Heart left ventricle (tissue), 16 donors: ENCODE measurements around the gene PNLIPRP3. TPM values are rescaled to one million over a fixed set of nuclear protein-coding genes. Genes with fewer than 3 reads are reported as not detected.

ENCODE experiments used
- ATAC-seq, 4 donors: fragments of 200-7000 bp; cut with Tn5 transposase; one replicate each; pipeline ENCODE4 v1.9.1; 2020 to 2022; ENCODE audit warnings: moderate library complexity in 4 of 4, mild to moderate bottlenecking in 3 of 4, moderate number of reproducible peaks in 1 of 4
- DNase-seq, 5 donors: peaks; one replicate each; pipeline ENCODE4 v3.0.0-alpha.2; 2020
- H3K27ac ChIP-seq, 12 donors: fragments of 200-600 bp; sonication (generic) in 4 of 12; one replicate each; pipeline versions ENCODE4 v1.5.0 to v1.8.0; 2016 to 2022; ENCODE audit warnings: mild to moderate bottlenecking in 2 of 12
- H3K27me3 ChIP-seq, 9 donors: fragments of 200-600 bp; sonication (generic) in 2 of 9; one replicate each; pipeline versions ENCODE4 v1.5.1 to v1.8.0; 2016 to 2022; ENCODE audit warnings: mild to moderate bottlenecking in 3 of 9
- H3K36me3 ChIP-seq, 9 donors: fragments of 200-600 bp; sonication (generic) in 2 of 9; one replicate each; pipeline versions ENCODE4 v1.5.0 to v1.8.0; 2018 to 2022; ENCODE audit warnings: mild to moderate bottlenecking in 2 of 9
- H3K4me1 ChIP-seq, 12 donors: fragments of 200-600 bp; sonication (generic) in 4 of 12; one replicate each; pipeline versions ENCODE4 v1.5.0 to v1.8.0; 2016 to 2022; ENCODE audit warnings: mild to moderate bottlenecking in 3 of 12
- H3K4me3 ChIP-seq, 12 donors: fragments of 200-600 bp; sonication (generic) in 4 of 12; one replicate each; pipeline versions ENCODE4 v1.5.0 to v1.8.0; 2017 to 2022; ENCODE audit warnings: mild to moderate bottlenecking in 9 of 12, moderate library complexity in 4 of 12
- H3K9me3 ChIP-seq, 12 donors: fragments of 200-600 bp; sonication (generic) in 4 of 12; one replicate each; pipeline versions ENCODE4 v1.5.0 to v1.8.0; 2016 to 2022; ENCODE audit warnings: mild to moderate bottlenecking in 1 of 12
- POLR2A ChIP-seq, 2 donors: fragments of 450-650 bp; IDR thresholded peaks; one replicate each; pipeline ENCODE4 v1.6.1; 2017; ENCODE audit warnings: antibody characterized with exemption in 2 of 2, mild to moderate bottlenecking in 2 of 2, moderate library complexity in 2 of 2
- WGBS, 4 donors: extraction: QIAGEN DNeasy Blood & Tissue Kit in 2 of 4; methylation state at CpG; one replicate each; pipeline versions ENCODE4 v1.1.5 to v1.1.7; 2013 to 2018; 5-methylcytosine and 5-hydroxymethylcytosine counted together
- intact Hi-C, 10 donors: fragments of 100-400 bp; cut with DNase I; formaldehyde crosslinking; loops; one replicate each; pipeline versions ENCODE4 v1.11.1 to v1.14.2; 2022
- polyA plus RNA-seq, 2 donors: library from polyadenylated mRNA; stranded (reverse); fragments of 200-250 nt; gene quantifications; one replicate each; pipeline ENCODE4 v1.2.3, GENCODE V29; 2013
- total RNA-seq, 9 donors: library from RNA; depleted of rRNA in 2 of 9; stranded (reverse); fragments of >200 nt in 2 of 9; fragmentation: NEBNext Ultra II Directional in 3 of 9; extraction: Animal tissue kit (Norgen Biotek cat#: 25700) in 3 of 9; gene quantifications; one replicate each; pipeline versions ENCODE4 v1.1.0 to v1.2.4, GENCODE V29; 2016 to 2023
- TF ChIP-seq, protein P1 (sequence below), 12 donors: fragments of 200-600 bp; sonication (generic) in 4 of 12; IDR thresholded peaks; one replicate each; pipeline versions ENCODE4 v1.5.0 to v1.8.0; 2018 to 2022; ENCODE audit warnings: antibody characterized with exemption in 12 of 12, mild to moderate bottlenecking in 5 of 12
- donor health status: ischemic (EF 13 %, LVEDD 7.1; RV severe dilation, severe dysfunction).
- donor health status: healthy with polysubstance abuse.
- donor health status: DM: no; HTN: yes; CAD: no.
- donor health status: DM: no; HTN: no; CAD: no.
- donor health status: ischemic (EF 25% LVEDD 6.9; RV normal size, moderate dysfunction).
- donor health status: ischemic (EF 25% LVEDD 5.7; RV mildly dilated, moderate dysfunction).
- donor health status: healthy.
- donor health status: DM: yes; HTN: yes; CAD: no.
- donor health status: ischemic (EF 35%, LVEDD 5.7; RV mildly dilated, moderate dysfunction).
- donor health status: nonischemic (EF 11% LVEDD 7.7; RV severe dilation, severe dysfunction).
- donor health status: DM: yes; HTN: yes; CAD: no.
- donor health status: PGD.
- donor health status: ischemic (EF 29% LVEDD 5.4; RV normal size, mild dysfunction).
- donor health status: nonischemic (EF 23%, LVEDD 6.1; RV moderate dilation, normal function).

Gene PNLIPRP3
- total and polyA plus RNA-seq, 11 donors = not detected

DNA sequence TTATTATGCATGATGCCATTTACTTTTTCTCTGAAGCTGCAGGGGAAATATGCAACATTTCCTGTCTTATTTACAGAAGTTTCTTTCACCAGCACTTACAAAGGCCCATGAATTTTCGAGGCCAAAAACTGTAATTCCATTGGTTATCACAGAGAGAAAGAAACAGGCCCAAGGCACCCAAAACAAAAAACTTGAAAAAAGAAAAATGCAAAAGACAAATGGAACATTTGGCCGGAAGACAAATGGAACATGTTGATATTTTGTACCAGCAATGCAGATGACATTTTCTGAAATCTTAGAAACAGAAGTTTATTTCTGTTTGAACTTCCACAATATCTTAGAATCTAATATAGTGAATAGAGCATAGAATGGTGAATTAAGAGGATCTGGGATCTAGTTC, 61.8 kb downstream of the PNLIPRP3 start:
- DNase-seq (no peak), ATAC-seq (no peak)
- WGBS, 4 donors = 70 to 76% (median 74%) methylated on average over 2 of the region's 2 CpGs
- H3K4me3 ChIP-seq = no peak overlapping the region
- no peaks in the 10 kb centered on the region for H3K36me3 ChIP-seq
- H3K4me1 ChIP-seq = no peaks in the 10 kb centered on the region
- peaks cover 0 to 7% (median 0%) of the 10 kb centered on the region in 9 donors for H3K27me3 ChIP-seq
- intact Hi-C loops = no loop called here
- H3K27ac ChIP-seq = no peak overlapping the region
- no peaks in the 10 kb centered on the region for H3K9me3 ChIP-seq
- TF ChIP-seq POLR2A (IDR thresholded peaks at IDR 0.05) = no peak
- TF ChIP-seq, protein P1, sequence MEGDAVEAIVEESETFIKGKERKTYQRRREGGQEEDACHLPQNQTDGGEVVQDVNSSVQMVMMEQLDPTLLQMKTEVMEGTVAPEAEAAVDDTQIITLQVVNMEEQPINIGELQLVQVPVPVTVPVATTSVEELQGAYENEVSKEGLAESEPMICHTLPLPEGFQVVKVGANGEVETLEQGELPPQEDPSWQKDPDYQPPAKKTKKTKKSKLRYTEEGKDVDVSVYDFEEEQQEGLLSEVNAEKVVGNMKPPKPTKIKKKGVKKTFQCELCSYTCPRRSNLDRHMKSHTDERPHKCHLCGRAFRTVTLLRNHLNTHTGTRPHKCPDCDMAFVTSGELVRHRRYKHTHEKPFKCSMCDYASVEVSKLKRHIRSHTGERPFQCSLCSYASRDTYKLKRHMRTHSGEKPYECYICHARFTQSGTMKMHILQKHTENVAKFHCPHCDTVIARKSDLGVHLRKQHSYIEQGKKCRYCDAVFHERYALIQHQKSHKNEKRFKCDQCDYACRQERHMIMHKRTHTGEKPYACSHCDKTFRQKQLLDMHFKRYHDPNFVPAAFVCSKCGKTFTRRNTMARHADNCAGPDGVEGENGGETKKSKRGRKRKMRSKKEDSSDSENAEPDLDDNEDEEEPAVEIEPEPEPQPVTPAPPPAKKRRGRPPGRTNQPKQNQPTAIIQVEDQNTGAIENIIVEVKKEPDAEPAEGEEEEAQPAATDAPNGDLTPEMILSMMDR (IDR thresholded peaks at IDR 0.05) = no peak

DNA sequence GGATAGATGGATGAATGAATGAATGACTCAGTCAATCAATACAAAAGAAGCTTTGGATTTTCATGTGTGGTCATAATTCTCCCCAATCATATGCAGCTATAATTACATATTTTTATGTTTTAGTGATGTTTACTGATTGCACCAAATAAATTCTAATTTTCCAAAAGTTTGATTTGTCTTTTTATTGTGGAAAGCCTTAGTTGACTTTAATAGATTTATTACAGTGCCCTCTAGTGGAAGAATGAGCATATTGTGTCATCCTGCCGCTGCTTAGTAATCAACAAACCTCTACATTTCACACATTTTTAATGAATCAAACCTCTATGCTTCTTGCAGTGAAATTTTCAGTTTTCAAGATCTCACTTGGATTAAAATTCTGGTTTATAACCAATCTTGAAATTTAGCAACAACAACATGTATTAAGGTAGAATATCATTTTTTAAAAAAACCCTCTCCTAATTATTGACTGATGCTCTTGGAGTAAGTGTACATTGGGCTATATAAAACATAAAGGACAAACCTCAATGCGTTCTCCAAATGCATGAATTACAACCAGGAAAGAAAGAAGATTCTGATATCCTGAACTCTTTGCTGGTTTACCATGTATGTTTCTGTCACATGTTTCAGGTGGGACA, 62.5 kb downstream of the PNLIPRP3 start:
- DNase-seq = no peak
- Histone ChIP-seq H3K4me3 (no peak overlapping the region), H3K27ac (no peak overlapping the region), H3K36me3 (no peaks in the 10 kb centered on the region), H3K4me1 (no peaks in the 10 kb centered on the region), H3K9me3 (no peaks in the 10 kb centered on the region), H3K27me3 (peaks cover 0 to 7% (median 0%) of the 10 kb centered on the region in 9 donors)
- no peak for TF ChIP-seq POLR2A (IDR thresholded peaks at IDR 0.05)
- TF ChIP-seq, protein P1 (IDR thresholded peaks at IDR 0.05) = peak; percentile 40 to 70 (median 62)
- WGBS, 4 donors = 8 to 18% (median 11%) methylated on average over 2 of the region's 2 CpGs
- intact Hi-C loops = no loop called here
- no peak for ATAC-seq

DNA sequence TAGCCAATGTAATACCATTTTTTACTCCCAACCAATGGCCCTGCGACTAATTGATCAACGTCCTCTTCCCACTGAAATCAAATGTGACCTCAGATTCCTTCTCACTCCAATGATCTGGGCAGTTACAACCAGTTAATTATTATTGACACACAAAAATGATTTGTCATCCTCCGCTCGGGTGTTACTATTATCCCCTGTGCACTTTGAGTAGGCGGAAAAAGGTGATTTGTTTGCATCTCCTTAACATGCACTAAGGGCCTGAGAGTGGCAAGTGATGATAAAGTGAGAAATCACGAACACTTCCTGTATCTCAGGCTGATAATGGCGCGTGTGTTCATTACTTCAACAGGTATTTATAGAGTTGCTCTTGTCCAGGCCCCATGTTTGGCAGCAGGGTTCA, 77.1 kb downstream of the PNLIPRP3 start:
- intact Hi-C loops = no loop called here
- Histone ChIP-seq H3K4me3 (no peak overlapping the region), H3K4me1 (no peaks in the 10 kb centered on the region), H3K36me3 (no peaks in the 10 kb centered on the region), H3K9me3 (peaks cover 0 to 3% (median 0%) of the 10 kb centered on the region in 12 donors), H3K27me3 (no peaks in the 10 kb centered on the region), H3K27ac (no peak overlapping the region)
- 36 to 41% (median 39%) methylated on average over 8 of the region's 8 CpGs for WGBS, 4 donors
- DNase-seq (no peak), ATAC-seq (no peak)
- TF ChIP-seq, protein P1 (IDR thresholded peaks at IDR 0.05) = no peak
- TF ChIP-seq POLR2A (IDR thresholded peaks at IDR 0.05) = no peak

DNA sequence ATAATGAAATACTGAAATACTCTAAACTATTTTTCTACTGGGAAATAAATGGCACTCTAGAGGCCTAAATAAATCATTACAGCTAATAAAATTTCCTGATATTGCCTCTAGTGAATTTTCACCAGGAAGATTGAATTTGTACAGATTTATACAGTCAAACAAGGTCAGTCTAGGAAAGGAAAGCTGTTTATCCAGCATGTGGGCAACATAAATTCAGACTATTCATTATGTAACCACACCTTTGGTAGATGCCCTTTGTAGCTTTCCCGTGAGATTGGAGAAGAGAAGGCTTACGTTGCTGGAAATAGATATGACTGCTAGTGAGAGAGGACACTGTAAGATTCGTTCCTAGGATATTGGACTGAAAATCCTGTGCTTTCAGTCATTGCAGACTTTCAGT, 82.9 kb downstream of the PNLIPRP3 start:
- Histone ChIP-seq H3K36me3 (no peaks in the 10 kb centered on the region), H3K4me3 (no peak overlapping the region), H3K27me3 (peaks cover 0 to 6% (median 0%) of the 10 kb centered on the region in 9 donors), H3K27ac (no peak overlapping the region), H3K9me3 (no peaks in the 10 kb centered on the region), H3K4me1 (no peaks in the 10 kb centered on the region)
- no peak for TF ChIP-seq POLR2A (IDR thresholded peaks at IDR 0.05)
- TF ChIP-seq, protein P1 (IDR thresholded peaks at IDR 0.05) = no peak
- no peak for ATAC-seq
- 67 to 79% (median 75%) methylated on average over 3 of the region's 3 CpGs for WGBS, 4 donors
- intact Hi-C loops = no loop called here
- DNase-seq = no peak
